Stimulated activated effector memory CD8-positive, alpha-beta T cell treated with anti-CD3 and anti-CD28 coated beads, Interleukin-12 subunit alpha, Interleukin-12 subunit beta, amount 100 ng/mL, for 72 hours (primary cell): ENCODE data around the gene CUL3.
"Not testable (repeated sequence)": the region's sequence is repeated elsewhere in the genome, so short reads cannot be mapped to it uniquely, and the experiment has no call there.

Experiments used
- ATAC-seq: fragments of 150-1000 bp; cut with Tn5 transposase; 2 replicates; pipeline ENCODE4 v1.10.0; 2021
- DNase-seq, 2 donors: peaks; one replicate each; pipeline ENCODE4 v3.0.0; 2021 to 2022; ENCODE audit warnings: low spot score in 2 of 2
- H3K27ac Mint-ChIP-seq: one replicate; pipeline ENCODE4 v1.8.0; 2022; ENCODE audit warnings: mild to moderate bottlenecking, mixed read lengths
- H3K36me3 Mint-ChIP-seq: one replicate; pipeline ENCODE4 v1.8.0; 2022; ENCODE audit warnings: mild to moderate bottlenecking, mixed read lengths
- H3K4me1 Mint-ChIP-seq: one replicate; pipeline ENCODE4 v1.8.0; 2022; ENCODE audit warnings: mixed read lengths
- H3K4me3 Mint-ChIP-seq: one replicate; pipeline ENCODE4 v1.8.0; 2022; ENCODE audit warnings: mild to moderate bottlenecking, mixed read lengths
- H3K9me3 Mint-ChIP-seq: one replicate; pipeline ENCODE4 v1.8.0; 2022; ENCODE audit warnings: mixed read lengths

CUL3 gene

DNA sequence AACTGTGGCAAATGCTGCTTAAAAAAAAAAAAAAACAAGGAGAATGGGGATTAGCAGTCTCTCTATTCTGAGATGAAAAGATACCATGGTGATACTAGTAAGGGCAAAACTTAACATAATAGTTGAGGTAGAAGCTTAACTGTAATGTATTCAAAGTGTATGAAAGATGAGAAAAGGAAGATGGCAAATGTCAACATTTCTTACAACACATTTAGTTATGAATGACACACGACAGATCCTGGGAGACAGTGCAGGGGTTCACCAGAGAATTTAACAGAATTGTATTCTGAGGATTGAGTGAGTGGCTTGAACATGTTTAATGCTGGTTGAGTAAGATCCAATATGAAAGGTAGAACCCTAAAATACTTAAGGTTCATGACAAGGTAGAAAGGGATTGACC is 52.7 kb downstream of the CUL3 start:
- no peaks in the 10 kb centered on the region for H3K9me3 Mint-ChIP-seq
- no peak overlapping the region for H3K4me3 Mint-ChIP-seq
- DNase-seq: no peak
- peaks cover 56% of the 10 kb centered on the region for H3K36me3 Mint-ChIP-seq
- H3K4me1 Mint-ChIP-seq: peaks cover 51% of the 10 kb centered on the region
- H3K27ac Mint-ChIP-seq: peak overlapping the region; percentile 69
- no peak for ATAC-seq

DNA sequence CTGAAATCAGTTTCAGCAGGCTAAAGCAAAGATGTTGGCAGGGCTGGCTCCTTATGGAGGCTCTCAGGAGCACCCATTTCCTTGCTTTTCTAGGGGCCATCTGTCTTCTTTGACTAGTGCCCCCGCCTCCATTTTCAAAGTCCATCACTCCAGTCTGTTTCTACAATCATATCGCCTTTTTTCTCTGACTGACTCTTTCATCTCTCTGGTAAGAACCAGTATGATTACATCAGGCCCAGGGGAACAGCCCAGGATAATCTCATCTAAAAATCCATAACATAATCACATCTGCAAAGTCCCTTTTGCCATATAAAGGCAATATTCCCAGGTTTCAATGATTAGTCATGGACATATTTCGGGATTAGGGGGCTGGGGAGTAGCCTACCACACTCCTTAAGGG is 57.0 kb downstream of the CUL3 start:
- ATAC-seq (no peak), DNase-seq (no peak)
- Mint-ChIP-seq H3K36me3 (peaks cover 47% of the 10 kb centered on the region), H3K9me3 (no peaks in the 10 kb centered on the region), H3K4me3 (no peak overlapping the region), H3K27ac (peak overlapping the region; percentile 26), H3K4me1 (peaks cover 71% of the 10 kb centered on the region)

DNA sequence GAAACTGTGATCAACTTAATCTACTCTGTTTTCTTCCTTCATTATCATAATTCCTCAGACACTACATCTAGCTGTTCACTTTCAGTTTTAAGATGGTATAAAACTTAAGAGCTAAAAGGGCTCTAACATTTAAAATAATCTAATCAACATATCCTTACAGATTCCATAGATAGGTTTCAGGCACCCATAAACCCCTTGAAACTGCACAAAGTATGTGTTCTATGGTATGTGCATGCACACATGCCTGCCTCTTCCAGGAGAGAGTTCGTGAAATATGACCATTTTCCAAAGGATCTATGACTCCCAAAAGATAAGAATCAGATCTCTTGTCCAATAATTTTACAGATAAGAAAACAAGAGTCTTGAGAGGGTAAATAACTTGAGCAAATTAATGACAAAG is 59.4 kb downstream of the CUL3 start:
- H3K9me3 Mint-ChIP-seq: no peaks in the 10 kb centered on the region
- DNase-seq (no peak), ATAC-seq (no peak)
- peak overlapping the region; percentile 1 for H3K4me3 Mint-ChIP-seq
- H3K27ac Mint-ChIP-seq: peak overlapping the region; percentile 55
- peaks cover 56% of the 10 kb centered on the region for H3K4me1 Mint-ChIP-seq
- H3K36me3 Mint-ChIP-seq: peaks cover 30% of the 10 kb centered on the region

DNA sequence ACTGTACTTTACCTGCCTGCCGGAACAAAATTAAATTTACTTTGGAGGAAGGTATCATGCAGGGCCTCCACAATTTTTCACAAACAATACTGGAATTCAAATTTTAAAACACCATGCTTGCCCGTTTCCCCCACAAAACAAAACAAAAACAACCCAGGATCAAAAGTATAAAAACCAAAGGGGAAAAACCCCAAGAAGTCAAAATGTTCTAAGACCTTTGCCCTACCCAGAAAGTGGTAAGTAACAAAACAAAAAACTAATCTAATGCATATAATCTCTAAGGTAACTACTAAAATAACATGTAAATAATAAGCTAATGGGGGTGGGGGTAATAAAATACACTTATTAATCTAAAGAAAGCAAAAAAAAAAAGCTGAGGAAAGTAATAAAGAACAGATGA is 60.5 kb downstream of the CUL3 start:
- ATAC-seq (no peak), DNase-seq (no peak)
- Mint-ChIP-seq H3K4me3 (peak overlapping the region; percentile 17), H3K36me3 (peaks cover 19% of the 10 kb centered on the region), H3K27ac (peak overlapping the region; percentile 0), H3K4me1 (peaks cover 64% of the 10 kb centered on the region), H3K9me3 (no peaks in the 10 kb centered on the region)

DNA sequence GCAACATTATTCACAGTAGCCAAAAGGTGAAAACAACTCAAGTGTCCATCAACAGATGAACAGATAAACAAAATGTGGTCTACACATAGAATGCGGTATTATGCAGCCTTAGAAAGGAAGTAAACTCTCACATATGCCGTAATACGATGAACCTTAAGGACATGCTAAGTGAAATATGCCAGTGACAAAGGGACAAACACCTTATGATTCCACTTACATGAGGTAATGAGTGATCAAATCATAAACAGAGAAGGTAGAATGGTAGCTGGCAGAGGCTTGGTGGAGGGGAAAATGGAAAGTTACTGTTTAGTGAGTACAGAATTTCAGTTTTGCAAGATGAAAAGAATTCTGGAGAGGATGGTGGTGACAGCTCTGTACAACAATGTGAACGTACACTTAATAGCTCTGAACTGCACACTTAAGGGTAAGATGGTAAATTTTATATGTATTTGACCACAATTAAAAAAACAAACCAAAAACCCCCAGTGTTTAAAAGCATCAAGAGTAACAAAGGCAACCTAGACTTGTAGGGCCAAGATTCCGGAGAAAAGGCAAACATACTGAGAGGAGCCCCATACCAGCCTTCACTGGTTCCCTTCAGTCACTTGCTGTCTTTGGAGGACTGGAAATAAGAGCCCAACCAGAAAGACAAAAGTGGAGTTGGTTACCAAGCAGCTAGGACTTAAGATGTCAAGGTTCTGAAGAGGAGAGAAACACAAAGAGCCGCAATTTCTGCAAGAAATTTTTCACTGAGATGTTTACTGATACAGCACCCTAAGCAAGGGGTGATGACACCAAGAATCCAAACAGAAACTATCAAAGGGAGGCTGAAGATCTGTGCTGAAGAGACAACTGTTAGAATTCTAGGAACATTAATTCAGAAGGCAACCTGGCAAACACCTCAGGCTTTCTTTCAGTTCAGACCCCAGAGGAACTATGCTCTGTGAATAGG is 61.3 kb downstream of the CUL3 start:
- Mint-ChIP-seq H3K9me3 (no peaks in the 10 kb centered on the region), H3K27ac (peak overlapping the region; percentile 0), H3K4me3 (peak overlapping the region; percentile 17), H3K4me1 (peaks cover 67% of the 10 kb centered on the region), H3K36me3 (peaks cover 13% of the 10 kb centered on the region)
- no peak for DNase-seq
- ATAC-seq: peak; percentile 72

DNA sequence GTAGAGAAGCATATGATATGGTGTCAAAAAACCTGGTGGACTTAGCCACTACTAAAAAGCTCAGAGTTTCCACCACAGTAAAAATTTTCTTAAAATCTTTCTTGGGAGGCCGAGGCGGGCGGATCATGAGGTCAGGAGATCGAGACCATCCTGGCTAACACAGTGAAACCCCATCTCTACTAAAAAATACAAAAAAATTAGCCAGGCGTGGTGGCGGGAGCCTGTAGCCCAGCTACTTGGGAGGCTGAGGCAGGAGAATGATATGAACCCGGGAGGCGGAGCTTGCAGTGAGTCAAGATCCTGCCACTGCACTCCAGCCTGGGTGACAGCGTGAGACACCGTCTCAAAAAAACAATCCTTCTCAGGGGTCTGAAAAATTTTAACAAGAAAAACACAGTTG is 62.7 kb downstream of the CUL3 start:
- not testable (repeated sequence) for H3K4me3 Mint-ChIP-seq, H3K9me3 Mint-ChIP-seq, H3K27ac Mint-ChIP-seq, DNase-seq, ATAC-seq
- Mint-ChIP-seq H3K36me3 (peaks cover 13% of the 10 kb centered on the region), H3K4me1 (peaks cover 62% of the 10 kb centered on the region)

DNA sequence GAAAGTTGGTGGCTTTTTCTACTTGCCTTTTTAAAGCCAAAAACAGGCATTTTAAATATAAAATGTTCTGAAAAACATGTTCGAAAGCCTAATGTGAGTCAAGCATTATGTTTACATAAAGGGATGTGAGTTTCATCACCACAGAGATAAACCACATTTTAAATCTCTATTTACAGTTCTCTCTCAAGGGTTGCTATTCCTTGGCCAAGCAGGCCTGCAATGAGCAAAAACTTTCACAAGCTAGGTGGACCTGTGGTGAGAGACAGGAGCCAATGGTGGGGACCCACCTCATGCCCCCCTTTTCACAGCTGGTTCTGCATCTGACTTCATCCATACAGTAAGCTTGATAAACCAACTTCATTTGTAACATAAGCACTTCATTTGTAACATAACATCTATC is 65.1 kb downstream of the CUL3 start:
- DNase-seq (peak in 1 of 2 donors; percentile 66), ATAC-seq (peak; percentile 95)
- H3K27ac Mint-ChIP-seq: peak overlapping the region; percentile 61
- H3K9me3 Mint-ChIP-seq: no peaks in the 10 kb centered on the region
- peaks cover 11% of the 10 kb centered on the region for H3K36me3 Mint-ChIP-seq
- peaks cover 55% of the 10 kb centered on the region for H3K4me1 Mint-ChIP-seq
- no peak overlapping the region for H3K4me3 Mint-ChIP-seq

DNA sequence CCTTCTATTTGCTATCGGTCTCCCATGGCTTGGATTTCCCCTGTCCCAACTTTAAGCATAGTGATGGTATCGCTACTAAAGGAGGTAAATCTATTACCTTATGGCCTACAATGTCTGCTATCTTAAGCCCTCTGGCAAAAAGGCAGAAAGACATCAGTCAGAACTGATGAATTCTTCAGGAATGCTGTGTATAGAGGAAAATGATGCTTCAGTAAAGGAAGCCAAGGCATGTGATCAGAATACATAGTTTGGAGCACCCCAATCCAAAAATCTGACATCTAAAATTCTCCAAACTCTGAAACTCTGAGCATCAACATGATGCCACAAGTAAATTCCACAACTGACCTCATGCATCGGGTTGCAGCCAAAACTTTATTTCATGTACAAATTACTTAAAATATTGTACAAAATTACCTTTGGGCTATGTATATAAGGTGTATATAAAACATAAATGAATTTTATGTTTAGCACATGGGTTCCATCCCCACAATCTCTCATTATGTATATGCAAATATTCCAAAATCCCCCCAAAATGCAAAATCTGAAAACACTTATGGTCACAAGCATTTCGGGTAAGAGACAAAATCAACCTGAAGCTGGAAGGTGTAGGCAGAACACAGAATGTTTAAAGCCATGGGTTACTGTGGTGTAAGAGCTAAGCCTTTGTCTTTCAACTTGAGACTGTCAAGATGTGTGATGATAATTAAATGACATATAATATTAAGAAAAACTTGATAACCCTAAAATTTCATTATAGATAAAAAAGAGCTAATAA is 66.2 kb downstream of the CUL3 start:
- Mint-ChIP-seq H3K27ac (no peak overlapping the region), H3K4me1 (peaks cover 50% of the 10 kb centered on the region), H3K4me3 (no peak overlapping the region), H3K9me3 (no peaks in the 10 kb centered on the region), H3K36me3 (peaks cover 19% of the 10 kb centered on the region)
- no peak for DNase-seq
- no peak for ATAC-seq

DNA sequence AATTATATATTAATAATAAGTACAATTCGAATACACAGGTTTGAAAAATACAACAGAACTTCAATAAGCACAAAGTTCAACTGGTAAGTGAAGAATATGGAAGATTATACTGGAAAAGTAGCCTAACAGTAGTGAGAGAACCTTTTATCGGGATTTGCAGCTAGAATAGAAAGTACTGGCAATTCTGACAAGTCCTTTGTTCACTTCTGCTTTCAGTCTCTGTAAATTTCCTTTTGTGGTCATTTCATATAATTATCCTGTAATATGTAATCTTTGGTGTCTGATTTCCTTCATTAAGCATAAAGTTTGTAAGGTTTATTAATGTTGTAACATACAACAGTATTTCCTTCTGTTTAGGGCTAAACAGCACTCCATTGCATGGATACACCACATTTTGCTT is 67.2 kb downstream of the CUL3 start:
- DNase-seq (no peak), ATAC-seq (no peak)
- H3K36me3 Mint-ChIP-seq: peaks cover 29% of the 10 kb centered on the region
- H3K4me3 Mint-ChIP-seq: no peak overlapping the region
- H3K4me1 Mint-ChIP-seq: peaks cover 39% of the 10 kb centered on the region
- H3K9me3 Mint-ChIP-seq: no peaks in the 10 kb centered on the region
- H3K27ac Mint-ChIP-seq: no peak overlapping the region

DNA sequence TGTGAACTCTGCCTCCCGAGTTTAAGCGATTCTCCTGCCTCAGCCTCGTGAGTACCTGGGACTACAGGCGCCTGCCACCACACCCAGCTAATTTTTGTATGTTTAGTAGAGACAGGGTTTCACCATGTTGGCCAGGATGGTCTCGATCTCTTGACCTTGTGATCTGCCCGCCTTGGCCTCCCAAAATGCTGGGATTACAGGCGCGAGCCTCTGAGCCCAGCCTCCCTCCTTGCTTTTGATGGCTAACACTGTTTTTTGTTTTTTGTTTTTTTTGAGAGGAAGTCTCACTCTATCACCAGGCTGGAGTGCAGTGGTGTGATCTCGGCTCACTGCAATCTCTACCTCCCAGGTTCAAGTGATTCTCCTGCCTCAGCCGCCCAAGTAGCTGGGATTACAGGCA is 68.8 kb downstream of the CUL3 start:
- DNase-seq, ATAC-seq, H3K9me3 Mint-ChIP-seq, H3K4me3 Mint-ChIP-seq, H3K27ac Mint-ChIP-seq: not testable (repeated sequence)
- Mint-ChIP-seq H3K36me3 (peaks cover 41% of the 10 kb centered on the region), H3K4me1 (peaks cover 38% of the 10 kb centered on the region)

DNA sequence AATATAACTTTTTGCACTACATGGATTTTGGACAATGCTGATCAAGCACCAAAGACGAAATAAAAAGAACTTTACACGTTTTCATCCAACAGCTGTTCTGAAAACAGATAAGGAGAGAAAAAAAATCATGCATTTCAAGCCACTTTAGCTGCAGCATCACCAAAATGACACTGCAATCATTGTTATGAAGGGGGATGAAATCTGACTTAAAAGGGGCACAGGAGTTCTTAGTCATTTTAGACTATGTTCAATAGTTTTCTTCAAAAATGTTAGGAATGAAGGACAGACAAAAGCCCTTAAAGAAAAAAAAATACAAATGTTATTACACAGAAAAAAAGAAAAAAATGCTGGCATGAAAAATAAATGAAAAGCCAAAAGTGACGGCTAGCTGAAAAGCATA is 71.2 kb downstream of the CUL3 start:
- H3K4me1 Mint-ChIP-seq: peaks cover 35% of the 10 kb centered on the region
- no peak overlapping the region for H3K4me3 Mint-ChIP-seq
- no peak overlapping the region for H3K27ac Mint-ChIP-seq
- ATAC-seq (no peak), DNase-seq (no peak)
- no peaks in the 10 kb centered on the region for H3K9me3 Mint-ChIP-seq
- H3K36me3 Mint-ChIP-seq: peaks cover 53% of the 10 kb centered on the region

DNA sequence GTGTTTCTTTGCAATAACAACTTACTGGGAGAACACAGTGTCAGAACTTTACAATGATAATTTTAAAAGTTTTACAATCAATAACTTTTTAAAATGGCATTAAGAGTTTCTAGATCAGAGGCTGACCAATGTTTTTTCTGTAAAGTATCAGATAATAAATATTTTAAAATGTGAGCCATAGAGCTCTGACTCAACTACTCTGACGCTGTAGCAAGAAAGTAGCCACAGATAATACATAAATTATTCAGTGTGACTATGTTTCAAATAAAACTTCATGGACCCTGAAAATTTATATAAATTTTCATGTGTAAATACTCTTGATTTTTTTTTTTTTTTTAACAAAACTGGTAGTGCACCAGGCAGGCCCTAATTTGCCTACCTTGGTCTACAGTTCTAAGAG is 77.4 kb downstream of the CUL3 start:
- no peak for DNase-seq
- no peaks in the 10 kb centered on the region for H3K9me3 Mint-ChIP-seq
- no peak overlapping the region for H3K4me3 Mint-ChIP-seq
- no peak overlapping the region for H3K27ac Mint-ChIP-seq
- H3K4me1 Mint-ChIP-seq: peaks cover 9% of the 10 kb centered on the region
- peaks cover 75% of the 10 kb centered on the region for H3K36me3 Mint-ChIP-seq
- no peak for ATAC-seq

DNA sequence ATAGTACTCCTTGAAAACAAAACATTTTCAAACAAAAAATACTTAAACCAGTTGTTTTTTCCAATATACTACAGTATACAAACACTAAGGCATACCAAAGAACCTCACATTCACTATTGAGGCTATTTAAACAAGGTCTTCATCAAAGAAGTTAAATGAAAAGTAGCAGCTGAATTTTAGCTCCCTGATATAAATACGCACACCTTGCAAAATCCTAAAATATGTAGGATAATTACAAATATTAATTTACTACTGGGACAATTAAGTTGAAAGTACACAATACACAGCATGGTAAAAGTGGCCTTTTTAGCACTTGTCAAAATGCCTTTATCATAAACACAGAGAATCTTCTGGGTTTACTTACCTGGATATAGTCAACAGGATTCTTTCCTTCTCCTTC is 78.7 kb downstream of the CUL3 start:
- Mint-ChIP-seq H3K36me3 (peaks cover 79% of the 10 kb centered on the region), H3K27ac (no peak overlapping the region), H3K9me3 (no peaks in the 10 kb centered on the region)

DNA sequence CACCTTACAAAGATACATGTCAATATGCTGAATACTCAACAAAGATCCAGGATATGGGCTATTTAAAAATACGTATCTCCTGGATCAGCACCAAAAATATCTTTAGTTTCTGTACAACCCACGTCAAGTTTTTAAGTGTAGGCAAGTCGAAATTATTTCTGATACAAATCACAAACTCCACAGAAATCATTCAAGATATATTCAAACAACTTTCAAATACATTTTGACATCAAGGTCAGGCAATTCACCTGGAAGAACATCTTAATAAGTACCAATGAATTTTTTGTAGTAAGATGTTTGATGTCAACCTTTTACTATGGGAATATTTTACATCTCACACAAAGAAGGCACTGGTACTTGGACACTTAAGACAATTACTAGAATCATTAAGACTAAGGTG is 86.2 kb downstream of the CUL3 start:
- ATAC-seq (no peak), DNase-seq (no peak)
- Mint-ChIP-seq H3K9me3 (no peaks in the 10 kb centered on the region), H3K4me3 (no peak overlapping the region), H3K36me3 (peaks cover 100% of the 10 kb centered on the region), H3K27ac (no peak overlapping the region), H3K4me1 (no peaks in the 10 kb centered on the region)

More for the DNA sequence above, 78.7 kb downstream of the CUL3 start:
- ATAC-seq (no peak), DNase-seq (no peak)
- H3K4me1 Mint-ChIP-seq: peaks cover 9% of the 10 kb centered on the region
- H3K4me3 Mint-ChIP-seq: no peak overlapping the region

DNA sequence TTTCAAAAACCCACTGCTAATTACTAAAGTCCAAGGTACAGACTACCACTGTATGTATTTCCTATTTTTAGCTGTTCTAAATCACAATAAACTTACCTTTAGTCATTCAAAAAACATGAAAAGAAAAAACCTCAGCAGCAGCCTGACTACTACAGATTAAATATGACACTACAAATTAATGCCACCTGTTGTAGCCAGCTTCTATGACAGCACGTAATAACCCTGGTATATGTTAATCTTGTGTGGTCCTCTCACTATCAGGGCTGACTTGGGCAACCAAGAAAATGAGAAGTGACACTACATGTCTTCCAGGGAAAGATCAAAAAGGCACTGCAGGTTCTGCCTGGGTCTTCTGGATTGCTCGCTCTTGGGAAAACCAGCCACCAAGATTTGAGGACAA is 92.6 kb downstream of the CUL3 start:
- ATAC-seq (no peak), DNase-seq (no peak)
- H3K9me3 Mint-ChIP-seq: peaks cover 6% of the 10 kb centered on the region
- H3K27ac Mint-ChIP-seq: peak overlapping the region; percentile 26
- H3K36me3 Mint-ChIP-seq: peaks cover 100% of the 10 kb centered on the region
- H3K4me1 Mint-ChIP-seq: peaks cover 38% of the 10 kb centered on the region
- H3K4me3 Mint-ChIP-seq: no peak overlapping the region

DNA sequence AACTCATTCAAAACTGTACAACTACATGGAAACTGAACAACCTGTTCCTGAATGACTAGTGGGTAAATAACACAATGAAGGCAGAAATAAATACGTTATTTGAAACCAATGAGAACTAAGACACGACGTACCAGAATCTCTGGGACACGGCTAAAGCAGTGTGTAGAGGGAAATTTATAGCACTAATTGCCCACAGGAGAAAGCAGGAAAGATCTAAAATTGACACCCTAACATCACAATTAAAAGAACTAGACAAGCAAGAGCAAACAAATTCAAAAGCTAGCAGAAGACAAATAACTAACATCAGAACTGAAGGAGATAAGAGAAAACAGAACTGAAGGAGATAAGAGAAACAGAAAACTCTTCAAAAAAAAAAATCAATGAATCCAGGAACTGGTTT is 97.2 kb downstream of the CUL3 start:
- DNase-seq, ATAC-seq, H3K4me3 Mint-ChIP-seq, H3K9me3 Mint-ChIP-seq: not testable (repeated sequence)
- H3K27ac Mint-ChIP-seq: peak overlapping the region; percentile 48
- H3K4me1 Mint-ChIP-seq: peaks cover 53% of the 10 kb centered on the region
- H3K36me3 Mint-ChIP-seq: peaks cover 97% of the 10 kb centered on the region
